Hindlimb muscle (tissue), 1 donor: ENCODE measurements around the gene TMEM186. TPM values are rescaled to one million over a fixed set of nuclear protein-coding genes. Genes with fewer than 3 reads are reported as not detected.
"Not testable (repeated sequence)": the region's sequence is repeated elsewhere in the genome, so short reads cannot be mapped to it uniquely, and the experiment has no call there.

Source experiments
- DNase-seq: peaks from one replicate; pipeline ENCODE4 v3.0.0-alpha.2; 2013
- polyA plus RNA-seq: library from polyadenylated mRNA; unstranded; fragments of 120-200 nt; gene quantifications from one replicate; pipeline ENCODE4 v1.2.1, GENCODE V29; 2013; ENCODE audit not compliant: insufficient read length

TMEM186 gene
- polyA plus RNA-seq, 1 donor = 11.4 TPM

GRCh38 chr16:8773537-8773936, 23.9 kb downstream of the TMEM186 start:
- DNase-seq = no peak

- no peak for DNase-seq
Measured at GRCh38 chr16:8768692-8769091, 28.7 kb downstream of the TMEM186 start.

GRCh38 chr16:8768283-8768682, 29.2 kb downstream of the TMEM186 start:
- no peak for DNase-seq

- DNase-seq = no peak
Measured at GRCh38 chr16:8767176-8767575, 30.3 kb downstream of the TMEM186 start.

- no peak for DNase-seq
Measured at GRCh38 chr16:8764525-8765250, 32.8 kb downstream of the TMEM186 start.

GRCh38 chr16:8763899-8764298, 33.5 kb downstream of the TMEM186 start:
- no peak for DNase-seq

- no peak for DNase-seq
Measured at GRCh38 chr16:8763083-8763482, 34.4 kb downstream of the TMEM186 start.

- DNase-seq = no peak
Measured at GRCh38 chr16:8762254-8762653, 35.2 kb downstream of the TMEM186 start.

- no peak for DNase-seq
Measured at GRCh38 chr16:8761078-8761477, 36.4 kb downstream of the TMEM186 start.

- DNase-seq = no peak
Measured at GRCh38 chr16:8760021-8760420, 37.4 kb downstream of the TMEM186 start.

GRCh38 chr16:8758022-8758421, 39.4 kb downstream of the TMEM186 start:
- DNase-seq = no peak

- DNase-seq = no peak
Measured at GRCh38 chr16:8756755-8757154, 40.7 kb downstream of the TMEM186 start.

GRCh38 chr16:8753416-8754054, 43.9 kb downstream of the TMEM186 start:
- DNase-seq = no peak

GRCh38 chr16:8752706-8753105, 44.7 kb downstream of the TMEM186 start:
- no peak for DNase-seq

- no peak for DNase-seq
Measured at GRCh38 chr16:8751481-8752311, 45.7 kb downstream of the TMEM186 start.

- DNase-seq = not testable (repeated sequence)
Measured at GRCh38 chr16:8748944-8749343, 48.5 kb downstream of the TMEM186 start.

Other genes starting within 250 kb of the TMEM186 start
- not detected for gene TMEM114, start 207.1 kb downstream of the TMEM186 start, polyA plus RNA-seq
- 25.6 TPM for gene METTL22, start 175.9 kb downstream of the TMEM186 start, polyA plus RNA-seq
- 17.1 TPM for gene ABAT, start 123.0 kb downstream of the TMEM186 start, polyA plus RNA-seq
- gene PMM2, start 200 bp upstream of the TMEM186 start, polyA plus RNA-seq = 17.4 TPM
- gene CARHSP1, start 71.4 kb upstream of the TMEM186 start, polyA plus RNA-seq = 141 TPM
- gene LITAFD, start 84.7 kb upstream of the TMEM186 start, polyA plus RNA-seq = not detected
- gene USP7, start 166.3 kb upstream of the TMEM186 start, polyA plus RNA-seq = 69.8 TPM